Transverse colon (tissue), 4 donors: ENCODE data around the gene CELSR2. TPM values are rescaled to one million over a fixed set of nuclear protein-coding genes. Genes with fewer than 3 reads are reported as not detected.

Experiments
- DNase-seq: peaks from one replicate; pipeline ENCODE4 v3.0.0-alpha.2; 2019
- H3K27ac ChIP-seq, 4 donors: fragments of 200-600 bp; sonication (generic); 2 replicates each; pipeline ENCODE4 v1.5.1; 2016 to 2018; ENCODE audit warnings: inconsistent platforms in 4 of 4
- H3K27me3 ChIP-seq: fragments of 200-600 bp; sonication (generic); 2 replicates; pipeline ENCODE4 v1.5.1; 2017; ENCODE audit warnings: inconsistent platforms
- H3K36me3 ChIP-seq, 4 donors: fragments of 200-600 bp; sonication (generic); 2 replicates each; pipeline ENCODE4 v1.5.1; 2017 to 2019; ENCODE audit warnings: inconsistent platforms in 4 of 4
- H3K4me1 ChIP-seq, 4 donors: fragments of 200-600 bp; sonication (generic); 2 replicates each; pipeline ENCODE4 v1.5.1; 2017 to 2020; ENCODE audit warnings: inconsistent platforms in 4 of 4
- H3K4me3 ChIP-seq, 4 donors: fragments of 200-600 bp; sonication (generic); 1 replicate in 1 of 4; 2 replicates in 3 of 4; pipeline versions ENCODE4 v1.5.1 to v1.6.1; 2017 to 2019; ENCODE audit warnings: inconsistent platforms in 4 of 4
- H3K9me3 ChIP-seq, 2 donors: fragments of 200-600 bp; sonication (generic); 2 replicates each; pipeline ENCODE4 v1.5.1; 2017 to 2019; ENCODE audit warnings: inconsistent platforms in 2 of 2
- CTCF ChIP-seq, 5 experiments: fragments of 200-600 bp in 3 of 5; fragments of 450-650 bp in 2 of 5; sonication (generic) in 3 of 5; IDR thresholded peaks; 1 replicate in 2 of 5; 2 replicates in 3 of 5; pipeline ENCODE4 v1.5.1; 2016 to 2017; ENCODE audit warnings: antibody characterized with exemption in 5 of 5, inconsistent platforms in 3 of 5, mild to moderate bottlenecking in 2 of 5, moderate library complexity in 1 of 5
- EP300 ChIP-seq: sonication (generic); formaldehyde crosslinking; IDR thresholded peaks from one replicate; pipeline ENCODE4 v1.6.1; 2017; ENCODE audit warnings: antibody characterized with exemption, low read depth
- POLR2A ChIP-seq: fragments of 450-650 bp; IDR thresholded peaks from one replicate; pipeline ENCODE4 v1.6.1; 2016; ENCODE audit warnings: antibody characterized with exemption, mild to moderate bottlenecking, moderate library complexity
- POLR2AphosphoS5 ChIP-seq, 3 donors: sonication (generic); formaldehyde crosslinking; IDR thresholded peaks; one replicate each; pipeline ENCODE4 v1.6.1; 2016; ENCODE audit warnings: antibody characterized with exemption in 3 of 3
- WGBS, 2 donors: methylation state at CpG; one replicate each; pipeline ENCODE4 v1.1.5; 2018; ENCODE audit warnings: low coverage in 1 of 2; 5-methylcytosine and 5-hydroxymethylcytosine counted together
- in situ Hi-C, 4 donors: fragments of 200-750 bp; cut with MboI; loops; one replicate each; pipeline versions ENCODE4 v1.15.0 to v1.15.1; 2017; ENCODE audit warnings: low sequenced_read_pairs in 3 of 4, low pct_ligation_motif_present in 1 of 4, low pct_unique_long_range_greater_than_20kb in 1 of 4
- intact Hi-C: fragments of 100-400 bp; cut with DNase I; formaldehyde crosslinking; loops from one replicate; pipeline ENCODE4 v1.15.1; 2023; ENCODE audit warnings: low total_unique reads
- total RNA-seq, 4 donors: library from RNA; depleted of rRNA; stranded (reverse); fragments of >200 nt; gene quantifications; one replicate each; pipeline ENCODE4 v1.1.0, GENCODE V29; 2016

Gene CELSR2
- total RNA-seq, 4 donors from 2014 or later, result 1.8 to 3.7 (median 3.2) TPM

- Histone ChIP-seq H3K27me3 (no peaks in the 10 kb centered on the region), H3K27ac (no peak overlapping the region), H3K9me3 (no peaks in the 10 kb centered on the region), H3K4me3 (no peak overlapping the region), H3K4me1 (peaks cover 10 to 12% (median 11%) of the 10 kb centered on the region in 4 donors), H3K36me3 (no peaks in the 10 kb centered on the region)
- in situ Hi-C loops (no loop called here), intact Hi-C loops (no loop called here)
- WGBS, 2 donors, result 83% methylated on average over 8 of the region's 8 CpGs; no CpG with 5 or more reads in 1 of the 2 donors
- no peak for DNase-seq
- no peak for TF ChIP-seq EP300
- no peak for TF ChIP-seq CTCF (IDR thresholded peaks at IDR 0.05)
Measured at GRCh38 chr1:109247401-109248365, 1.7 kb upstream of the CELSR2 start.

- intact Hi-C loops, result no loop called here
- DNase-seq, result no peak
- no peak overlapping the region for H3K4me3 ChIP-seq
- no peaks in the 10 kb centered on the region for H3K9me3 ChIP-seq
- in situ Hi-C loops, result no loop called here
- H3K4me1 ChIP-seq, result peaks cover 10 to 12% (median 11%) of the 10 kb centered on the region in 4 donors
- H3K36me3 ChIP-seq, result no peaks in the 10 kb centered on the region
- WGBS, 2 donors, result 94% methylated on average over 7 of the region's 7 CpGs; no CpG with 5 or more reads in 1 of the 2 donors
- H3K27me3 ChIP-seq, result no peaks in the 10 kb centered on the region
- no peak overlapping the region for H3K27ac ChIP-seq
- TF ChIP-seq POLR2A, result no peak
- TF ChIP-seq POLR2AphosphoS5 (IDR thresholded peaks at IDR 0.05), result no peak
- TF ChIP-seq CTCF (IDR thresholded peaks at IDR 0.05), result no peak
- TF ChIP-seq EP300, result no peak
Measured at GRCh38 chr1:109248444-109248796, 919 bp upstream of the CELSR2 start.

DNA sequence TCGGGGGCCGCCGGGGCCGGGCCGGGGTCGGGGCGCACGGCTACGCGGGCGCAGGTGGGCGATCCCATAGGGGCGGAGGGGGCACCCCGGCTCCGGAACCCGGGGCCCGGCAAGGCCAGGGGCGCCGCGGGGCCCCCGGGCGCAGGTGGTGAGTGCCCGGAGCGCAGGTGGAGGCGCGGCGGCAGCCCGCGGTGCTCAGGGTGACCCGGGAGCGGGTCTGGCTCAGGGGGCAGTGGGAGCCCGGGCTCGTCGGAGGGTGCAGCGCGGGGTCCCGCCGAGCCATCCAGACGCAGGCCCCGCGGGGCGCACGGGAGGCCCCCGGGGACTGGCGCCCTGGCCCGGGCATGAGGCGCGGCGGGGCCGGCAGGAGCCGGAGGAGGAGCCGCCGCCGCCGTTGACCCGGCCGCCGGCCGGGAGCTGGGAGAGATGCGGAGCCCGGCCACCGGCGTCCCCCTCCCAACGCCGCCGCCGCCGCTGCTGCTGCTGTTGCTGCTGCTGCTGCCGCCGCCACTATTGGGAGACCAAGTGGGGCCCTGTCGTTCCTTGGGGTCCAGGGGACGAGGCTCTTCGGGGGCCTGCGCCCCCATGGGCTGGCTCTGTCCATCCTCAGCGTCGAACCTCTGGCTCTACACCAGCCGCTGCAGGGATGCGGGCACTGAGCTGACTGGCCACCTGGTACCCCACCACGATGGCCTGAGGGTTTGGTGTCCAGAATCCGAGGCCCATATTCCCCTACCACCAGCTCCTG is 489 bp downstream of the CELSR2 start:
- DNase-seq, result no peak
- Histone ChIP-seq H3K27me3 (no peaks in the 10 kb centered on the region), H3K36me3 (no peaks in the 10 kb centered on the region), H3K27ac (peak overlapping the region in 3 of 4 donors; percentile 12 to 58 (median 43)), H3K4me1 (peaks cover 17 to 25% (median 21%) of the 10 kb centered on the region in 4 donors), H3K9me3 (no peaks in the 10 kb centered on the region), H3K4me3 (peak overlapping the region; percentile 73 to 84 (median 77))
- intact Hi-C loops, result no loop called here
- TF ChIP-seq POLR2A, result no peak
- TF ChIP-seq POLR2AphosphoS5 (IDR thresholded peaks at IDR 0.05), result no peak
- TF ChIP-seq CTCF (IDR thresholded peaks at IDR 0.05), result no peak
- no peak for TF ChIP-seq EP300
- in situ Hi-C loops, result no loop called here
- 2% methylated on average over 36 of the region's 80 CpGs; no CpG with 5 or more reads in 1 of the 2 donors for WGBS, 2 donors
